Superior temporal gyrus (tissue), 1 donor: ENCODE data around the gene LRPPRC.

ENCODE experiments used
- DNase-seq: peaks from one replicate; pipeline ENCODE4 v3.0.0-alpha.2; 2016; ENCODE audit errors: extremely low spot score

Gene LRPPRC

GRCh38 chr2:43980902-43981301 lies 14.9 kb downstream of the LRPPRC start:
- no peak for DNase-seq

GRCh38 chr2:43977677-43978375 lies 18.0 kb downstream of the LRPPRC start:
- DNase-seq: no peak

GRCh38 chr2:43960921-43961320 lies 34.9 kb downstream of the LRPPRC start:
- DNase-seq: no peak

GRCh38 chr2:43958397-43959275 lies 37.2 kb downstream of the LRPPRC start:
- DNase-seq: no peak

- DNase-seq: peak; percentile 89
Observed at GRCh38 chr2:43950383-43951008, 45.3 kb downstream of the LRPPRC start.

GRCh38 chr2:43948370-43948769 lies 47.4 kb downstream of the LRPPRC start:
- no peak for DNase-seq

GRCh38 chr2:43946685-43947084 lies 49.1 kb downstream of the LRPPRC start:
- DNase-seq: peak; percentile 36

GRCh38 chr2:43945439-43945838 lies 50.4 kb downstream of the LRPPRC start:
- no peak for DNase-seq

GRCh38 chr2:43944915-43945314 lies 50.9 kb downstream of the LRPPRC start:
- peak; percentile 43 for DNase-seq

GRCh38 chr2:43943809-43944452 lies 51.9 kb downstream of the LRPPRC start:
- DNase-seq: peak; percentile 78

GRCh38 chr2:43943323-43943722 lies 52.5 kb downstream of the LRPPRC start:
- DNase-seq: peak; percentile 69

GRCh38 chr2:43942881-43943280 lies 52.9 kb downstream of the LRPPRC start:
- DNase-seq: peak; percentile 37

- DNase-seq: peak; percentile 58
Observed at GRCh38 chr2:43941966-43942365, 53.8 kb downstream of the LRPPRC start.

GRCh38 chr2:43941359-43941758 lies 54.4 kb downstream of the LRPPRC start:
- DNase-seq: peak; percentile 42

- DNase-seq: peak; percentile 27
Observed at GRCh38 chr2:43939695-43940256, 56.0 kb downstream of the LRPPRC start.

- DNase-seq: no peak
Observed at GRCh38 chr2:43937269-43937820, 58.4 kb downstream of the LRPPRC start.

- DNase-seq: no peak
Observed at GRCh38 chr2:43934567-43934966, 61.2 kb downstream of the LRPPRC start.

GRCh38 chr2:43931293-43931692 lies 64.5 kb downstream of the LRPPRC start:
- DNase-seq: no peak

- no peak for DNase-seq
Observed at GRCh38 chr2:43927442-43927841, 68.3 kb downstream of the LRPPRC start.

GRCh38 chr2:43925431-43925830 lies 70.4 kb downstream of the LRPPRC start:
- DNase-seq: no peak

- no peak for DNase-seq
Observed at GRCh38 chr2:43924463-43924862, 71.3 kb downstream of the LRPPRC start.
